MV-4-11 (cell line): ENCODE data around the gene FAM210A.
A peak's percentile ranks its signal among the peaks of the same experiment; 100 is the strongest.

Experiments
- DNase-seq: peaks from one replicate; lab custom pipeline; 2025; lab: John Stamatoyannopoulos, UW

FAM210A gene

GRCh38 chr18:13645093-13645492 lies 81.3 kb downstream of the FAM210A start:
- DNase-seq = no peak

DNA sequence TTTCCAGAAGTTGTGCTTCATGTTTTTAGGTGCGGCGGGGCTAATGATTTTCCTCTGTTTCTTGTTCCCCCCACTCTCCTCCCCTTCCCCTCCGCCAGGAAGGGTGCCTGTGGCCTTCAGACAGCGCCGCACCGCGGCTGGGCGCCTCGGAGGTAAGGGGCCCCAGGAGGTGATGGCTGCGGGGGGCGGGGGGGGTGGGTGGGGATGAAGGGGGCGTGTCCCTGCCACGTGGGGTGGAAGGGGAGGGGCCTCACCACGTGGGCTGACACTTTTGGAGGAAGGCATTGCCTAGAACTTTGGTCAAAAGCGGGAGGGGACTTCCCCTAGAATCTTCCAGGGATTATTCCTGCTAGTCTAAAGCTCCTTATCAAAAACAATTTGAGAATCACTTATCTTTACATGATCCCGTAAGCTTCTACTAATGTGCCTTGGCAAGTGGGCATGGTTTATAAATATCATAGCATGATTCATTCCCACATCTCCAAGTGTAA lies 83.1 kb downstream of the FAM210A start:
- no peak for DNase-seq

- no peak for DNase-seq
Observed at GRCh38 chr18:13642440-13642827, 83.9 kb downstream of the FAM210A start.

DNA sequence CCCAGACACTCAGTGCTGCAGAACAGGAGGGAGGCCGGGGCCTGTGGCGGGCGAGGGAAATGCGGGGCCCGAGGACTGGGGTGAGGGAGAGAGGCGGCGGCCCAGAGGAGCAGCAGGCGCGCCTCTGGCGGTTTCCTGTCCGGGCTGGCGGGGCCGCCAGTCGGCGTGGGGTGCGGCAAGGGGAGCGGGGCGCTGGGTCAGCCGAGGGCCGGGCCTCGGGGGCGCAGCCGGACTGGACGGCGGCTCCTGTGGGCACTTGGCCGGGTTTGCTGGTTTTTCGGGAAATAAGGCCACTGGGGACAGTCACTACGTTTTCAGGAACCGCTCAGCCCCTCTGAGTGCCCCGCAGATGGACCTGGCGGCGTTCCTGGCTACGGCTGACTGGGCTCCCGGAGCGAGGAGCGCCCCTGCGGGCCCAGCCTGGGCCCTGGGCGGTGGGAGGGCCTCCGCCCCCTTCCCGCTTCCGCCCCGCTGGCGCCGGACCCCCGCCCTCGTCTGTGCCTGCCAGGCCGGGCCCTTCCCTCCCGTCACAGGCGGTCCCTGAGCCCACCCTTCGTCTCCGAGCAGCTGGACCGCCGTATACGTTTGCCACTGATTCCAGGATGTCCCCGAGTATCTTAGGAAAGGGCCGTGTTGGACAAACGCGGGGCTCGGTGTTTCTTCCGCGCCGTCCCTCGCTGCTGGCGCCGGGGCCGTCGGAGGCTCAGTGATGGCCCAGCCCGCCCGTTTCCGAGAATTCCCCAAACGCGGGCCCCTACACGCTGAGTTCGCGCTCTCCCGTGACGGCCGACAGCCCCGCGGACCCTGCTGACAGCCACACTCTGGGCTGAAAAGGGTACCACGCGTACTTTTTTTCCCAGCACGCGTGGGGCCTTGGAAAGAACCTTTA lies 84.6 kb downstream of the FAM210A start:
- DNase-seq = no peak

DNA sequence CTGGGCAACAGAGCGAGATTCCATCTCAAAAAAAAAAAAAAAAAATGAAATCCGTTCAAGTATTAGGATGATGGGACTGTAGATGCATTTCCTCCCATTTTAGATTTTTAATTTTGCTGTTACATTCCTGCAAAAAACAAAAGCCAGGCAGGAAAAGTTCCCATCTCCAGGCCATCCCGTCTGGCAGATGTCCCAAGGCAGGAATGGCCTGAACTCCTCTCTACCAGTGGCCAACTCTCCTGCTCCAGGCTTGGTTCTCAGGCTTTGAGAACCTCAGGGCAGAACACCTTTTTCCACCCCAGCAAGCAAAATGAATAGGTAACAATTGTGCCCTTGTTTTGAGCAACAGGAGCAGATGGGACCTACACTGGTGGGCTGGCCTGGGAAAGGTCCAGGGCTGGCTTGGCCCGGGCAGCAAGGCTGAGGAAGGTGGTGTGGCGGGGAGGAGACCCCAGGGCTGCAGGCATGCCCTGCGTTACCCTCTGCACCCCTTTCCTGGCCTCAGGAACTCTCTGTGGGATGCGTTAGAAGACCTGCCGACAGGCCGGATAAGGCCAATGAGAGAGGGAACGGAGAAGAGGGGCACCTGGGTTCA lies 86.0 kb downstream of the FAM210A start:
- no peak for DNase-seq

DNA sequence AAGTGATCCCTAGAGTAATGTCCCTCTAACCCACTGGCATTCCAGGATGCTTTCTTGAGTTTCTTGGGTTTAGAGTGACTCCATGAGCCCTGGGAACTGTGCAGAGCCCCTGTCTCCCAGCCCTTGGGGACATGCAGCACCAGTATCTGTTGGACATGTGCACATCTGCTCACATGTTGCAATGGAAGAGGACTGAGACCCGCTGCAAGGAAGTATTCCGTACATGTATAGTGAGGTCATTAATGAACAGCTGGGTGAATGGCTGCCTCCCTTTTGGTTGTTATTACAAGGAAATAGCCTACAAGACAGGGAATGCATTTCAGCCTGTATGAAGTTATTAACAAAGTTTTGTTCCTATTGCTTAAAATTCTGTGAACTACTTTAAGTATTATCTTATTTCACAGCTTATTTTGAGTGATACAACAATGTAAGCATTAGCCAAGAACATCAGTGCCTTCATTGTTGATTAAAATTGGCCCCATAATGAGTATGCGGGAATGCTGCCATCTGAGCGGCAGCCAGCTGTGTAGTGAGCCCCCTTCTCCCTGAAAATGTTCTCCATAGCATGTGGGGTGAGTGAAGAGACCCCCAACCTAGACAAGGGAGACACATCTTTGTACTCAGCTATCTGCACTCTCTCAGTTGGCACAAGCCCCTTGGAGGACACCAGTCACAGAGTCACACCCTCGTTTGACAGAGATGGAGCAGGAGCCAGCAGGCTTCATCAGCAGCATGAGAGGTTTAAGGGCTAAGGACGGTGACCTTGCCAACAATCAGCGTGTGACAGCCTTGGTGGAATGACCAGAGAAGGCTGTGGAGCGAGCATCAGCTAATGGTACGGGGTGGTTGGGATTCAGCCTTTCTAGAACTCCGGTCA lies 87.4 kb downstream of the FAM210A start:
- DNase-seq = no peak

GRCh38 chr18:13635046-13635445 lies 91.3 kb downstream of the FAM210A start:
- no peak for DNase-seq

GRCh38 chr18:13633700-13634099 lies 92.7 kb downstream of the FAM210A start:
- DNase-seq = no peak

DNA sequence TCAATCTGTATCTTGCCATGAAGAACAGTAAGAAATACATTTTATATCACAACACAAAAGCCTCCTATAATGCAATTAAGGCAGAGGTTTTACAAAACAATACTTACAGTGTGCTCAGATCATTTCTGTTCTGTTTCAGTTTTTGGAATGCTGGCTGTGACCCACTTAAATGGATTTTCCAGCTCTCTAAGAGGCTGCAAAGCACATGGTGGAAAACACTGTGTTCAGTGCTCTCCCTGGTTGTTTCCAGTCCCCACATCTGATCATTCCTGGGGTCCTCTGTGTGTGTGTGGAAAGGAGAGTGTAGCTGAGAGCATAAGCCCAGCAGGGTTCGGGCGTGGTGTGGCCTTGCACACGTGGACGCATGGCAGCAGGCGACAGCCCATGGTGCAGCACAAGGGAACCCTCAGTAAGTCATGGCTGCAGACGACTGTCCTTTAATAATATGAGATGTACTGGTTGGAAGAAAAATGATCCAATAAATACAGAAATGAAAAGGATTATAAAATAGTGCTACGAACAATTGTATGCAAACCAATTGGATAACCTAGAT lies 95.6 kb downstream of the FAM210A start:
- no peak for DNase-seq

GRCh38 chr18:13629841-13630715 lies 96.3 kb downstream of the FAM210A start:
- DNase-seq = peak; percentile 74

DNA sequence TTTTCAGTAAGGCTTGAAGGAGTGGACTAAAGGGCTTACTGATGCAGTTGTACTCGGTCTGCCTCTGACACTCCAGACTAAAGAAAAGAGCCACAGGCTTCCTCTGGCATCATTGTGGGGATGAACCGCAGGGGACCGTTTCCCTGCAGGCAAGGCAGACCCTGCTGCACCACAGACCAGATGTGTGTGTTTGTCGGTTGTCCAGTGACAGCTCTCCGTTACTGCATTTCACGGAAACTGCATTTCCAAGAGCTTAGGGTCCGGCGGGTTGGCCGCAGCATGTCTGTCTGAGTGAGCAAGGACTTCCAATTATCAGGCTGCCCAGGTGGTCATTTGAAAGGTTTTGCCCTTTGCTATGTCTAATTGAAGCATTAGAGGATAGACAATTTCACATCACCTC lies 98.1 kb downstream of the FAM210A start:
- peak; percentile 91 for DNase-seq

DNA sequence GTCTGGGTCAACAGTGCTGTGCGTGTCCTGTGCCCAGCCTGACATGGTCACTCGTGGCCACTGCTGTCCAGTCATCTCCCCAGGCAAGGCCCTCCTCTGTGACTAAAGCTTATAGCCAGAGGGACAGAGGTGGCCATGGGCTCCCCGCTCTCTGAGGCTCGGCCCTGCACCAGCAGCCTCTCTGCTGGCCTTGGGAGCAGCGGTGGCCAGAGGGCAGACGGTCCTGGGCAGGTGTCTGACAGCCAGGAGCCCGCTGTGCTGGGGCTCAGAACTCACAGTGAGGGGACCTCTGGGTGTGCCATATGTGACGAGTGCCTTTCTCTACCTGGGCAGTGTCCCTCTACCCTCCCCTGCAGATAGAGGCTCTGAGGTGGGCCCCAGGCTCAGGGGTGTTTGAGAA lies 98.7 kb downstream of the FAM210A start:
- no peak for DNase-seq

DNA sequence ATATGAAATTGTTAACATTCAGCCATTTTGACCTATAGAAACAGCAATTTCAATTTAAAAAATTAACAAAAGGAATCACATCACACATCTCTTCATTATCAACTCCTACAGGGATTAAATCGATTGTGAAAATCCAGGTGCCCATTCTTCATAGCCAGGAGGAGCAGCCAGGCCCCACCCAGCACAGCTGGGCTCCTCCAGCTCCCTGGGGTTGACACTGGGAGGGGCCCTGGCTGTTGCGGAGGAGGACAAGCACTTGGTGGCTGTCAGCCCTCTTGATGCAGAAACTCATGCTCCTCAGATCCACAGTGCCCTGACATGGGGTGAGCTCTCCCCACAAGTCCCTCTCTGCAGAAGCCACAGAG lies 99.8 kb downstream of the FAM210A start:
- DNase-seq = no peak

DNA sequence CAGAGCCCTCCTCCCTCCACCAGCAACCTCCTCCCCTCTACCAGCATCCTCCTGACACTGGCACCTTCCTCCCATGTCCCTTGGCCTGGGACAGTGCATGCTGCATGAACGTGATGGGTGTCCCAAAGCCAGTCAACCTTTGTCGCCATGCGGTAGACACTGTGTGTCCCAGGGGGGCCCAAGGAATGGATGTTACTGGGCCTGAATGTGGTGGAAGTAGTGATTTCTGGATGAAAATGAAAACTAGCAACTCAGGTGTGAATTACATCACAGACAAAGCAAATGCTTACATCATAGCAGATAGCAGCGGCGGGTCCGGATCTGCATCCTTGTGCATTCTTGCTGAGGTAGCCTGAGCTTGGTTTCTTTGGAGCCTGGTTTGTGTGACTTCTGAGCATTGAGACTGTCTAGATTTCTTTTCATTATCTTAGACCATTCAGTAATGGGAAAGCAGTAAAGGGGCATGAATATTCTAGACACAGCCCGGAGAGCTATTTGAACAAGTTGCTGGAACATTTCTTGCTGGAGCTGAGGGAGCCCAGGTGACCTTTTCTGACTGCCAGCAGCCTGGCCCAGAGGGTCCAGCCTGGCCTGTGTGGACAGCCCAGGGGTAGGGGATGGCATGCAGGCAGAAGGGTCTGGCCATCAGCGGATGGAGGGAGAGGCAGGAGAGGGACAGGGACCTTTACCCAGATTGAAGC lies 100.4 kb downstream of the FAM210A start:
- no peak for DNase-seq

- no peak for DNase-seq
Observed at GRCh38 chr18:13625355-13625754, 101.0 kb downstream of the FAM210A start.

GRCh38 chr18:13624563-13625237 lies 101.7 kb downstream of the FAM210A start:
- DNase-seq = no peak

GRCh38 chr18:13623871-13624270 lies 102.5 kb downstream of the FAM210A start:
- DNase-seq = no peak

DNA sequence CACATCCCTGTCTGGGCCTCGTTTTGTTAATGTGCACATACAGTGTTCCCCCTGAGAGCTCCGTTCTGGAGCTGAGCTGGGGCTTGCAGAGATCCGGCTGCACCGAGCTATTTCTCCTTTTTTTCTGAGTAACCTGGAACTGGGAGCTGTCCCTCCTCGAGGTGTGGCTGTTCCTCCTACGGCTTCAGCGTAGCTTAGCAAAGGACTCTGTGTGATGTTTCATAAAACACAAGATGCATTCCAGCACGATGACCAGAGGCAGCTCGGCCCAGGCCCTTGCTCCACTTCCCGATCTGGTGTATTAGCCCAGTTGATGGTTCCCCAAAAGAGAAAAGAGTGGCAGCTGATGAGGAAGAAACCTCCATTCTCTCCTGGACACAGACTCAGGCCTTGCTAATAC lies 103.0 kb downstream of the FAM210A start:
- peak; percentile 33 for DNase-seq

DNA sequence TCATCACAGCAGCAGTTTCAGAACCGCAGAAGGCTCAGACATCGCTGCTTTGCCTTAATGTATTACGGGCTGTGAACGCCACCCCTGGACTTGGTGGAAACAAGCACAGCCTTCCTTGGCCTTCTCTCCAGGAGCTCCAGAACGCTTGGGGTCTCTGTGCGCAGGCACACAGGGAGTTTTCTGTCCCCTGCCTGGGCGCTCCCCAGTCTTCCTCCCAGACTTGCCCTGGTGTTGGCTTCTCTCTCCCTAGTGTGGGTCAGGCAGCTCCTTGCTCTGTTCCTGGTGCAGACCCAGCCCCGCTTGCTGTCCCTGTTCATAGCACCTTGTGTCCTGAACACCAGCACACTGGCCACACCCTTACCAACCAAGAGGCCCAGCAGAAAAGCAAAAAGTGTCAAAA lies 103.6 kb downstream of the FAM210A start:
- no peak for DNase-seq
